Gastroesophageal sphincter (tissue), 4 donors: ENCODE measurements around the gene BIRC7. TPM values are rescaled to one million over a fixed set of nuclear protein-coding genes. Genes with fewer than 3 reads are reported as not detected.

ENCODE experiments used
- ATAC-seq: fragments of 150-250 bp; one replicate; pipeline ENCODE4 v1.9.1; 2016; ENCODE audit warnings: mild to moderate bottlenecking, moderate library complexity
- H3K27ac ChIP-seq, 4 donors: fragments of 200-600 bp; sonication (generic) in 3 of 4; 1 replicate in 3 of 4; 2 replicates in 1 of 4; pipeline ENCODE4 v1.5.1; 2016 to 2019
- H3K27me3 ChIP-seq: fragments of 200-600 bp; sonication (generic); one replicate; pipeline ENCODE4 v1.5.1; 2019
- H3K36me3 ChIP-seq, 2 donors: fragments of 200-600 bp; sonication (generic); one replicate each; pipeline ENCODE4 v1.5.1; 2019; ENCODE audit warnings: control low read depth in 1 of 2
- H3K4me1 ChIP-seq, 3 donors: fragments of 200-600 bp; sonication (generic); 1 replicate in 2 of 3; 2 replicates in 1 of 3; pipeline ENCODE4 v1.5.1; 2016 to 2019; ENCODE audit warnings: control low read depth in 2 of 3
- H3K4me3 ChIP-seq, 2 donors: fragments of 200-600 bp; sonication (generic); one replicate each; pipeline ENCODE4 v1.5.1; 2019; ENCODE audit warnings: mild to moderate bottlenecking in 1 of 2, moderate library complexity in 1 of 2
- H3K9me3 ChIP-seq, 3 donors: fragments of 200-600 bp; sonication (generic); one replicate each; pipeline ENCODE4 v1.5.1; 2017 to 2019; ENCODE audit warnings: control low read depth in 2 of 3
- EP300 ChIP-seq: sonication (generic); formaldehyde crosslinking; IDR thresholded peaks from one replicate; pipeline ENCODE4 v1.6.1; 2017; ENCODE audit warnings: antibody characterized with exemption, mild to moderate bottlenecking
- POLR2A ChIP-seq, 2 donors: fragments of 450-650 bp; IDR thresholded peaks; one replicate each; pipeline ENCODE4 v1.6.1; 2017; ENCODE audit warnings: antibody characterized with exemption in 2 of 2, mild to moderate bottlenecking in 2 of 2, moderate library complexity in 1 of 2
- POLR2AphosphoS5 ChIP-seq: sonication (generic); formaldehyde crosslinking; IDR thresholded peaks from one replicate; pipeline ENCODE4 v1.6.1; 2017; ENCODE audit warnings: antibody characterized with exemption
- WGBS, 2 donors: methylation state at CpG; one replicate each; pipeline ENCODE4 v1.1.5; 2018; ENCODE audit warnings: low coverage in 1 of 2; 5-methylcytosine and 5-hydroxymethylcytosine counted together
- total RNA-seq, 4 donors: library from RNA; depleted of rRNA; stranded (reverse); fragments of >200 nt; gene quantifications; one replicate each; pipeline ENCODE4 v1.1.0, GENCODE V29; 2016
- TF ChIP-seq, protein P1 (sequence below), 4 experiments: fragments of 200-600 bp in 2 of 4; fragments of 450-650 bp in 2 of 4; sonication (generic) in 1 of 4; IDR thresholded peaks; one replicate each; pipeline ENCODE4 v1.5.1; 2017 to 2019; ENCODE audit warnings: antibody characterized with exemption in 4 of 4, mild to moderate bottlenecking in 2 of 4, moderate library complexity in 2 of 4

Gene BIRC7
- total RNA-seq, 4 donors from 2014 or later, result not detected

DNA sequence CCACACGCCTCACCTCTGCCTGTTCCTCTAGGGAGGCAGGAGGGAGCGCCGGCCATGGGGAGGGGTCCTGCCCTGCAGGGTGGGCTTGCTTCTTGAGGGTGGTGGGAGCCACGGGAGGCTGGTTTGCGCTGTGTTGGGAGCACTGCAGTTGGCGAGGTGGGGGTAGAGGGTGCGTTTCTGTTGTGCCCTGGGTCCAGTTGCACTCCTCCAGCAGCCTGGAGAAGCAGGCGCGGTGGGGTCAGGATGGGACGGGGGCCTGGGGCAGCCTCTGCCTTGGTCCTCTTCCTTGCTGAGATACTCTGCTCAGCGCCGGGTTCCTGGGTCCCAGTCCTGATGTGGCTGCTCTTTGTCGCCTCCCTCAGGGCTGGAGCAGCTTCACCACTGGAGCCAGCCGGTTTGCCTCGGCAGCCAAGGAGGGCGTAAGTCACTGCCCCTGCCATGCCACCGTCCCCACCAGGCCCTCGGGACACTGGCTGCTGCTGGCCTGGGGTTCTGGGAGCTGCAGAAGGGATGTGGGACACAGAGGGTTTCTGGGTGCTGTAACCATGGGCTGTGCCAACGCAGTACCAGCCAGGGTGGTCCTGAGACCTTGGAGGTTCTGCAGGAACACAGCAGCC lies 45.3 kb downstream of the BIRC7 start:
- Histone ChIP-seq H3K9me3 (no peaks in the 10 kb centered on the region), H3K27ac (no peak overlapping the region), H3K27me3 (no peaks in the 10 kb centered on the region), H3K36me3 (peaks cover 0 to 100% of the 10 kb centered on the region in 2 donors), H3K4me3 (no peak overlapping the region), H3K4me1 (peaks cover 0 to under 1% (median 0%) of the 10 kb centered on the region in 3 donors)
- ATAC-seq, result no peak
- WGBS, 2 donors, result 73 to 89% methylated on average over 3 of the region's 19 CpGs
- TF ChIP-seq EP300, result no peak
- no peak for TF ChIP-seq POLR2AphosphoS5
- TF ChIP-seq, protein P1, sequence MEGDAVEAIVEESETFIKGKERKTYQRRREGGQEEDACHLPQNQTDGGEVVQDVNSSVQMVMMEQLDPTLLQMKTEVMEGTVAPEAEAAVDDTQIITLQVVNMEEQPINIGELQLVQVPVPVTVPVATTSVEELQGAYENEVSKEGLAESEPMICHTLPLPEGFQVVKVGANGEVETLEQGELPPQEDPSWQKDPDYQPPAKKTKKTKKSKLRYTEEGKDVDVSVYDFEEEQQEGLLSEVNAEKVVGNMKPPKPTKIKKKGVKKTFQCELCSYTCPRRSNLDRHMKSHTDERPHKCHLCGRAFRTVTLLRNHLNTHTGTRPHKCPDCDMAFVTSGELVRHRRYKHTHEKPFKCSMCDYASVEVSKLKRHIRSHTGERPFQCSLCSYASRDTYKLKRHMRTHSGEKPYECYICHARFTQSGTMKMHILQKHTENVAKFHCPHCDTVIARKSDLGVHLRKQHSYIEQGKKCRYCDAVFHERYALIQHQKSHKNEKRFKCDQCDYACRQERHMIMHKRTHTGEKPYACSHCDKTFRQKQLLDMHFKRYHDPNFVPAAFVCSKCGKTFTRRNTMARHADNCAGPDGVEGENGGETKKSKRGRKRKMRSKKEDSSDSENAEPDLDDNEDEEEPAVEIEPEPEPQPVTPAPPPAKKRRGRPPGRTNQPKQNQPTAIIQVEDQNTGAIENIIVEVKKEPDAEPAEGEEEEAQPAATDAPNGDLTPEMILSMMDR (IDR thresholded peaks at IDR 0.05), result no peak
- TF ChIP-seq POLR2A (IDR thresholded peaks at IDR 0.05), result no peak

DNA sequence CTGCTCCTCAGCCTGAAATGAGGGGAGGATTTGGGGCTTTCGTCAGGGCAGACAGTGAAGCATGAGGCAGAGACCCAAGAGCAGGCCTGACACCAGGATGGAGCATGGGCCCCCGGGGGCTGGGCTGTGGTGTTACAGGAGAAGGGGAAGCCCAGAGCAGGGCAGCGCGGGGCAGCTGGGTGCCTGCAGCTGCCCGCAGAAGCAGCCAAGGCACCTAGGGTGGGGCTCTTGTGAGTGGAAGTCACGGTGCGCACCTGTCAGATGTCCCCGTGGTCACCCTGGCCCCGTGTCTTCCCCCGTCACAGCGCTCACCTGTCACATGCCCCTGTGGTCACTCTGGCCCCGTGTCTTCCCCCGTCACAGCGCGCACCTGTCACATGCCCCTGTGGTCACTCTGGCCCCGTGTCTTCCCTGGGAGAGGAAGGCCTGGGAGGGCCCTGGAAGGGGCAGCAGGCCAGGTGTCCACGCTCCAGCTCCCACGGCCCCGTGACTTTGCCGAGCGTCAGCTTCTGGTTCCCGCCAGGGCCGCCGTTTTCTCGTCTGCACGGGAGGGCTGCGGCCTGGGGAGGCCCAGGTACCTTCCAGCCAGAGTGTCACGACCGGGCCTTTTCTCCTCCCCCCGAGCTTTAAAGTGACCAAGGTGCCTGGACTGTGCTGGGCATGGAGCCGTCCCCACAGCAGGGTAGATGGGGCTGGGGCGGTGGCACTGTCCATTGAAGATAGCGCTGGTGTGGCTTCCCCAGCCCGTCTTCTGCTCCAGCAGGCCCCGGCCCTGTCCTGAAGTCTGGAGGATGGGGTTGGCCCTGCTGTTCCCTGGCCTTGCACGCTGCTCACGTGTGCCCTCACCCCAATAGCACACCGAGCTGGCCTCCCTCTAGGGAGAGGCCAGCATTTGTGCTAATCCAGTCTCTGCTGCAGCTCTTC lies 46.3 kb downstream of the BIRC7 start:
- peaks cover 0 to 100% of the 10 kb centered on the region in 2 donors for H3K36me3 ChIP-seq
- 98 to 100% methylated on average over 2 to 11 of the region's 38 CpGs for WGBS, 2 donors

DNA sequence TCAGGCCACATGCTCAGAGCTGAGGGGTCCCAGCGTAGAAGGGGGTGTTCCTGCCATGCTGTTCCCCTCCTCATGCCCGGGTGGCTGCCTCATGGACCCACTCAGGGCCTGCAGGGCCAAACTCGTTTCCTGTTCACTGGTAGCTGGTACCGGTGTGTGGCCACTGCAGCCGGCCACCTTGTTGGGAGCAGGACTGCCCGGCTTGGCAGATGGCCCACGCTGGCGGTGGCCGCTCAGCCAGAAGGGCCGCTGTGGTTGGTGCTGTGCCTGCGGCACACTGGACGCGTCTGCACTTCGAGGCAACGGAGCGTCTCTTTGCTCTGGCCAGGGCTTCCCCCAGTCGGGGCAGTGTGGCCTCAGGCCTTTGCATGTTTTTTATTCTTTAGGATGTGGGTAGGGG lies 47.2 kb downstream of the BIRC7 start:
- TF ChIP-seq POLR2A (IDR thresholded peaks at IDR 0.05) (no peak), EP300 (no peak), POLR2AphosphoS5 (no peak)
- TF ChIP-seq, protein P1 (IDR thresholded peaks at IDR 0.05), result no peak
- H3K9me3 ChIP-seq, result no peaks in the 10 kb centered on the region
- 100% methylated on average over 1 of the region's 17 CpGs; no CpG with 5 or more reads in 1 of the 2 donors for WGBS, 2 donors
- H3K4me3 ChIP-seq, result no peak overlapping the region
- H3K27ac ChIP-seq, result no peak overlapping the region
- H3K27me3 ChIP-seq, result no peaks in the 10 kb centered on the region
- no peak for ATAC-seq
- H3K4me1 ChIP-seq, result no peaks in the 10 kb centered on the region
- peaks cover 0 to 100% of the 10 kb centered on the region in 2 donors for H3K36me3 ChIP-seq

More for the DNA sequence above, 46.3 kb downstream of the BIRC7 start:
- no peak for ATAC-seq
- no peak overlapping the region for H3K27ac ChIP-seq
- H3K27me3 ChIP-seq, result no peaks in the 10 kb centered on the region
- H3K4me1 ChIP-seq, result no peaks in the 10 kb centered on the region
- no peak overlapping the region for H3K4me3 ChIP-seq
- TF ChIP-seq POLR2A (IDR thresholded peaks at IDR 0.05) (no peak), EP300 (no peak), POLR2AphosphoS5 (no peak)
- TF ChIP-seq, protein P1 (IDR thresholded peaks at IDR 0.05), result no peak
- no peaks in the 10 kb centered on the region for H3K9me3 ChIP-seq

DNA sequence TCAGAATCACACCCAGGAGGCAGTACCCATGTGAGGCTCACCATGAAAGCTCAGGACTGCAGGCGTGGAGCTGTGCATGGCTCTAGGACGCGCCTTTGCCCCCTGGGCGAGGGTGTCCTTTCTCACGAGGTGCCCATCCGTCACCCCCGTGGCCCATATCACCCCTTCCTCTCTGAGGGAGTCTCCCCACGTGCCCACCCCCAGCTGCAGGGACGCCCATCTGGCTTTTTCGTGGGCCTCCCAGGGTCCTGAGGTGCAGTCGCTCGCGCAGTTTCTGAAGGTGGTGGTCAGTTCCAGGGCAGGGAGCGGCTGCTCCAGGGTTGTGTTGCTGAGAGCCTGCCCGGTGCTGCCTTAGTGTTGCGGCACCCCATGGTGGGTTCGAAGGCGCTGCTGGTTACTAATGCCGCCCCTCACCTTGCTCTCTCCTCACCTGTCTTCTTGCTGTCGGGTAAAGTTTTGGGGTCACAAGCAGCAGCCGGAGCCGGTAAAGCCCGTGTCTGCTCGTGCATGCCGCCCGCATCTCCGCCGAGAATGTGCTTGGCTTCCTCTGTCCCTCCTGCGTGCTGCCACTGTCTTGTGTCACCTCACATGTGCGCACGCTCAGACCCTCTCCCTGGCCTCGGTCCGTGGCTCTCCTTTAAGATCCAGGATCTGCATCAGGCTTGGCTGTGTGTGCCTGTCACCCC lies 47.8 kb downstream of the BIRC7 start:
- Histone ChIP-seq H3K9me3 (no peaks in the 10 kb centered on the region), H3K27me3 (no peaks in the 10 kb centered on the region), H3K4me3 (no peak overlapping the region), H3K4me1 (no peaks in the 10 kb centered on the region), H3K36me3 (peaks cover 0 to 100% of the 10 kb centered on the region in 2 donors), H3K27ac (no peak overlapping the region)
- TF ChIP-seq POLR2A (IDR thresholded peaks at IDR 0.05) (no peak), POLR2AphosphoS5 (no peak), EP300 (no peak)
- TF ChIP-seq, protein P1 (IDR thresholded peaks at IDR 0.05), result no peak
- no peak for ATAC-seq
- 91 to 96% methylated on average over 18 to 19 of the region's 33 CpGs for WGBS, 2 donors
